Type B pancreatic cell (in vitro differentiated cells): ENCODE results near the gene SV2C. TPM values are rescaled to one million over a fixed set of nuclear protein-coding genes. Genes with fewer than 3 reads are reported as not detected.

Experiments
- DNase-seq: peaks from one replicate; pipeline ENCODE4 v3.0.0; 2021; ENCODE audit warnings: mixed read lengths; ENCODE audit not compliant: unreplicated experiment; ENCODE audit errors: extremely low spot score
- H3K27ac Mint-ChIP-seq: 2 replicates; pipeline ENCODE4 v1.8.0; 2021; ENCODE audit warnings: mild to moderate bottlenecking, mixed read lengths
- H3K27me3 Mint-ChIP-seq: 2 replicates; pipeline ENCODE4 v1.8.0; 2021; ENCODE audit warnings: mixed read lengths
- H3K36me3 Mint-ChIP-seq: 2 replicates; pipeline ENCODE4 v1.8.0; 2021; ENCODE audit warnings: mixed read lengths
- H3K4me1 Mint-ChIP-seq: one replicate; pipeline ENCODE4 v1.8.0; 2021; ENCODE audit warnings: mixed read lengths; ENCODE audit not compliant: unreplicated experiment
- H3K4me3 Mint-ChIP-seq: 2 replicates; pipeline ENCODE4 v1.8.0; 2021; ENCODE audit warnings: mild to moderate bottlenecking, mixed read lengths
- H3K9me3 Mint-ChIP-seq: 2 replicates; pipeline ENCODE4 v1.8.0; 2021; ENCODE audit warnings: mixed read lengths
- CTCF ChIP-seq: fragments of 200-600 bp; sonication (generic); conservative IDR thresholded peaks from 2 replicates; pipeline ENCODE4 v1.5.0; 2021; ENCODE audit warnings: antibody characterized with exemption, mild to moderate bottlenecking
- total RNA-seq: library from RNA; stranded (reverse); gene quantifications from 2 replicates; pipeline ENCODE4 v1.2.1, GENCODE V29; 2021; ENCODE audit warnings: low replicate concordance

The SV2C gene
- total RNA-seq, 1 donor from 2014 or later = 6.9 TPM

- Mint-ChIP-seq H3K4me3 (peak overlapping the region; percentile 96), H3K27me3 (peaks cover 18% of the 10 kb centered on the region), H3K9me3 (peaks cover under 1% of the 10 kb centered on the region), H3K4me1 (peaks cover 13% of the 10 kb centered on the region), H3K36me3 (no peaks in the 10 kb centered on the region), H3K27ac (peak overlapping the region; percentile 79)
- no peak for DNase-seq
- TF ChIP-seq CTCF = no peak
Observed at GRCh38 chr5:76401801-76402250, 318.6 kb downstream of the SV2C start.

- no peak for TF ChIP-seq CTCF
- H3K4me3 Mint-ChIP-seq = peak overlapping the region; percentile 96
- H3K27me3 Mint-ChIP-seq = peaks cover 18% of the 10 kb centered on the region
- no peaks in the 10 kb centered on the region for H3K9me3 Mint-ChIP-seq
- H3K4me1 Mint-ChIP-seq = peaks cover 13% of the 10 kb centered on the region
- H3K36me3 Mint-ChIP-seq = no peaks in the 10 kb centered on the region
- peak overlapping the region; percentile 79 for H3K27ac Mint-ChIP-seq
- DNase-seq = no peak
Observed at GRCh38 chr5:76402251-76402885, 319.2 kb downstream of the SV2C start.

- Mint-ChIP-seq H3K36me3 (no peaks in the 10 kb centered on the region), H3K27ac (peak within 1 kb of the TSS; percentile 79), H3K9me3 (no peaks in the 10 kb centered on the region), H3K27me3 (peaks cover 18% of the 10 kb centered on the region), H3K4me1 (peaks cover 13% of the 10 kb centered on the region), H3K4me3 (peak within 1 kb of the TSS; percentile 96)
- TF ChIP-seq CTCF = peak; percentile 88
- DNase-seq = peak; percentile 83
Observed at GRCh38 chr5:76402886-76403765, 319.9 kb downstream of the SV2C start, which contains the start of gene IQGAP2. Gene IQGAP2 (plus strand): TSS chr5:76403285. CDS start chr5:76403546, 261 bp downstream.
